ENCODE results near the gene KIAA1755. TPM values are rescaled to one million over a fixed set of nuclear protein-coding genes. Genes with fewer than 3 reads are reported as not detected.
"Not testable (repeated sequence)": the region's sequence is repeated elsewhere in the genome, so short reads cannot be mapped to it uniquely, and the experiment has no call there.

KIAA1755 gene
- polyA plus RNA-seq, 1 experiment: 2.9 TPM

GRCh38 chr20:38249536-38250310 lies 10.8 kb downstream of the KIAA1755 start:
- Histone ChIP-seq H3K27me3 (ENCODE audit: control insufficient read depth, insufficient read depth, low read length) (no peaks in the 10 kb centered on the region), H3K27ac (ENCODE audit: low read depth, low read length) (no peak overlapping the region), H3K9me3 (ENCODE audit: control insufficient read depth, insufficient read depth, low read length) (peaks cover 3% of the 10 kb centered on the region), H3K4me3 (ENCODE audit: low read depth, low read length) (no peak overlapping the region)
- CTCF ChIA-PET: interaction anchor here (1.0 kb wide), 1 partner anchor 55 kb away, joined by 5 read pairs; no protein-coding TSS in a partner anchor
- TF ChIP-seq, protein P1, sequence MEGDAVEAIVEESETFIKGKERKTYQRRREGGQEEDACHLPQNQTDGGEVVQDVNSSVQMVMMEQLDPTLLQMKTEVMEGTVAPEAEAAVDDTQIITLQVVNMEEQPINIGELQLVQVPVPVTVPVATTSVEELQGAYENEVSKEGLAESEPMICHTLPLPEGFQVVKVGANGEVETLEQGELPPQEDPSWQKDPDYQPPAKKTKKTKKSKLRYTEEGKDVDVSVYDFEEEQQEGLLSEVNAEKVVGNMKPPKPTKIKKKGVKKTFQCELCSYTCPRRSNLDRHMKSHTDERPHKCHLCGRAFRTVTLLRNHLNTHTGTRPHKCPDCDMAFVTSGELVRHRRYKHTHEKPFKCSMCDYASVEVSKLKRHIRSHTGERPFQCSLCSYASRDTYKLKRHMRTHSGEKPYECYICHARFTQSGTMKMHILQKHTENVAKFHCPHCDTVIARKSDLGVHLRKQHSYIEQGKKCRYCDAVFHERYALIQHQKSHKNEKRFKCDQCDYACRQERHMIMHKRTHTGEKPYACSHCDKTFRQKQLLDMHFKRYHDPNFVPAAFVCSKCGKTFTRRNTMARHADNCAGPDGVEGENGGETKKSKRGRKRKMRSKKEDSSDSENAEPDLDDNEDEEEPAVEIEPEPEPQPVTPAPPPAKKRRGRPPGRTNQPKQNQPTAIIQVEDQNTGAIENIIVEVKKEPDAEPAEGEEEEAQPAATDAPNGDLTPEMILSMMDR (IDR thresholded peaks at IDR 0.05; ENCODE audit: low read depth, low read length): no peak
- DNase-seq (ENCODE audit: low read depth, low spot score): no peak
- POLR2A ChIA-PET: interaction anchor here (0.6 to 0.8 kb wide), 2 partner anchors 42 to 212 kb away, joined by 3 read pairs; no protein-coding TSS in a partner anchor

- Histone ChIP-seq H3K27me3 (ENCODE audit: control insufficient read depth, insufficient read depth, low read length) (no peaks in the 10 kb centered on the region), H3K4me3 (ENCODE audit: low read depth, low read length) (no peak overlapping the region), H3K27ac (ENCODE audit: low read depth, low read length) (no peak overlapping the region), H3K9me3 (ENCODE audit: control insufficient read depth, insufficient read depth, low read length) (peaks cover 11% of the 10 kb centered on the region)
- CTCF ChIA-PET: no interaction called here
- TF ChIP-seq, protein P1 (IDR thresholded peaks at IDR 0.05; ENCODE audit: low read depth, low read length): no peak
- POLR2A ChIA-PET: no interaction called here
- DNase-seq (ENCODE audit: low read depth, low spot score): no peak
These were observed 12.4 kb downstream of the KIAA1755 start for GRCh38 chr20:38248133-38248532.

GRCh38 chr20:38247725-38248124 lies 12.8 kb downstream of the KIAA1755 start:
- POLR2A ChIA-PET; H3K27ac ChIP-seq (ENCODE audit: low read depth, low read length); H3K4me3 ChIP-seq (ENCODE audit: low read depth, low read length); CTCF ChIA-PET; H3K27me3 ChIP-seq (ENCODE audit: control insufficient read depth, insufficient read depth, low read length); DNase-seq (ENCODE audit: low read depth, low spot score): not testable (repeated sequence)
- H3K9me3 ChIP-seq (ENCODE audit: control insufficient read depth, insufficient read depth, low read length): peaks cover 13% of the 10 kb centered on the region

DNA sequence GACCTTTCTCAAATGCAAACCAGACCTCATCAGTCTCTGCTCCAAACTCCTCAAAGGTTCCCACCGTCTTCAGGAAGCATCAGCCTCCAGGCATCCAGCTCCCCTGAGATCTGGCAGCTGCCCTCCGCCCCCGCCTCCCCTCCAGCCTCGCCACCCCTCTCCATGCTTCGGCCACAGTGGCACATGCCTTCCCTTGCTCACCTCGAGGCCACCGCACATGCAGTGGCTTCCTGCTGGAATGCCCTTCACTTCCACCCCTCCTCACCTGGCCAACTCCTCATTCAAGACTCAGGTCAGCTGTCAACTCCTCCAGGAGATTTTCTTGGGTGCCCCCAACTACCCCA lies 13.4 kb downstream of the KIAA1755 start:
- ChIA-PET POLR2A (no interaction called here), CTCF (no interaction called here)
- peaks cover 14% of the 10 kb centered on the region for H3K9me3 ChIP-seq (ENCODE audit: control insufficient read depth, insufficient read depth, low read length)
- no peak overlapping the region for H3K27ac ChIP-seq (ENCODE audit: low read depth, low read length)
- no peaks in the 10 kb centered on the region for H3K27me3 ChIP-seq (ENCODE audit: control insufficient read depth, insufficient read depth, low read length)
- TF ChIP-seq, protein P1 (IDR thresholded peaks at IDR 0.05; ENCODE audit: low read depth, low read length): no peak
- no peak for DNase-seq (ENCODE audit: low read depth, low spot score)
- H3K4me3 ChIP-seq (ENCODE audit: low read depth, low read length): no peak overlapping the region

- DNase-seq (ENCODE audit: low read depth, low spot score): no peak
- Histone ChIP-seq H3K27ac (ENCODE audit: low read depth, low read length) (no peak overlapping the region), H3K4me3 (ENCODE audit: low read depth, low read length) (no peak overlapping the region), H3K27me3 (ENCODE audit: control insufficient read depth, insufficient read depth, low read length) (no peaks in the 10 kb centered on the region), H3K9me3 (ENCODE audit: control insufficient read depth, insufficient read depth, low read length) (peaks cover 19% of the 10 kb centered on the region)
- TF ChIP-seq, protein P1 (IDR thresholded peaks at IDR 0.05; ENCODE audit: low read depth, low read length): no peak
- POLR2A ChIA-PET: no interaction called here
- CTCF ChIA-PET: no interaction called here
These were observed 14.0 kb downstream of the KIAA1755 start for GRCh38 chr20:38246357-38247165.
